WTC11 (cell line): ENCODE data around the gene CAMK1. TPM values are rescaled to one million over a fixed set of nuclear protein-coding genes. Genes with fewer than 3 reads are reported as not detected.
"Not testable (repeated sequence)": the region's sequence is repeated elsewhere in the genome, so short reads cannot be mapped to it uniquely, and the experiment has no call there.

Experiments used
- ATAC-seq: fragments of 200-7000 bp; cut with Tn5 transposase; 2 replicates; pipeline ENCODE4 v1.10.0; 2021; ENCODE audit warnings: mild to moderate bottlenecking, moderate library complexity
- CTCF ChIA-PET: fragments of 300-600 bp; sonication (Branson Sonifier 250); formaldehyde crosslinking; loops from one replicate; lab custom pipeline; 2021; ENCODE audit warnings: antibody characterized with exemption; lab: Charles Lee
- POLR2A ChIA-PET: fragments of 350-600 bp; sonication (Branson Sonifier 250); formaldehyde crosslinking; loops from one replicate; lab custom pipeline; 2021; ENCODE audit warnings: antibody characterized with exemption; lab: Charles Lee
- DNase-seq: peaks from one replicate; pipeline ENCODE4 v3.0.0; 2021; ENCODE audit warnings: low spot score
- H3K27ac Mint-ChIP-seq: 2 replicates; pipeline ENCODE4 v1.8.0; 2021; ENCODE audit warnings: mixed read lengths
- H3K27me3 Mint-ChIP-seq: 2 replicates; pipeline ENCODE4 v1.8.0; 2021; ENCODE audit warnings: low read depth, mild to moderate bottlenecking, moderate library complexity, mixed read lengths
- H3K36me3 Mint-ChIP-seq: 2 replicates; pipeline ENCODE4 v1.8.0; 2021; ENCODE audit warnings: mixed read lengths
- H3K4me1 Mint-ChIP-seq: 2 replicates; pipeline ENCODE4 v1.8.0; 2022; ENCODE audit warnings: mixed read lengths
- H3K4me3 Mint-ChIP-seq: 2 replicates; pipeline ENCODE4 v1.8.0; 2021; ENCODE audit warnings: mild to moderate bottlenecking, moderate library complexity, mixed read lengths
- H3K9me3 Mint-ChIP-seq: 2 replicates; pipeline ENCODE4 v1.8.0; 2021; ENCODE audit warnings: mixed read lengths
- ARID4B ChIP-seq: sonication (generic); formaldehyde crosslinking; IDR thresholded peaks from 2 replicates; pipeline ENCODE4 v1.8.0; 2023; ENCODE audit warnings: missing genetic modification reagents, mild to moderate bottlenecking, borderline replicate concordance
- CREB1 ChIP-seq: sonication (generic); formaldehyde crosslinking; IDR thresholded peaks from 2 replicates; pipeline ENCODE4 v1.8.0; 2023; ENCODE audit warnings: mild to moderate bottlenecking, missing genetic modification reagents
- E2F5 ChIP-seq: sonication (generic); formaldehyde crosslinking; IDR thresholded peaks from 2 replicates; pipeline ENCODE4 v1.8.1; 2022; ENCODE audit warnings: mild to moderate bottlenecking, moderate library complexity, missing genetic modification reagents
- ETV6 ChIP-seq: sonication (generic); formaldehyde crosslinking; IDR thresholded peaks from 2 replicates; pipeline ENCODE4 v1.8.1; 2022; ENCODE audit warnings: mild to moderate bottlenecking, missing genetic modification reagents
- FOXP1 ChIP-seq: sonication (generic); formaldehyde crosslinking; IDR thresholded peaks from 2 replicates; pipeline ENCODE4 v1.8.0; 2022; ENCODE audit warnings: missing genetic modification reagents, mild to moderate bottlenecking, moderate library complexity, borderline replicate concordance
- FOXP4 ChIP-seq: sonication (generic); formaldehyde crosslinking; IDR thresholded peaks from 2 replicates; pipeline ENCODE4 v1.8.0; 2022; ENCODE audit warnings: mild to moderate bottlenecking, missing genetic modification reagents
- HMGA2 ChIP-seq: fragments of 250-450 bp; sonication (Bioruptor Pico); IDR thresholded peaks from 2 replicates; pipeline ENCODE4 v1.4.0; 2021; ENCODE audit warnings: mild to moderate bottlenecking, moderate library complexity
- MLX ChIP-seq: sonication (generic); formaldehyde crosslinking; IDR thresholded peaks from 2 replicates; pipeline ENCODE4 v1.8.1; 2023; ENCODE audit warnings: mild to moderate bottlenecking, missing genetic modification reagents, moderate library complexity
- MXD4 ChIP-seq: fragments of 250-450 bp; sonication (Bioruptor Pico); IDR thresholded peaks from 2 replicates; pipeline ENCODE4 v1.8.0; 2021; ENCODE audit warnings: mild to moderate bottlenecking, moderate library complexity, borderline replicate concordance
- NFE2L1 ChIP-seq: sonication (generic); formaldehyde crosslinking; IDR thresholded peaks from 2 replicates; pipeline ENCODE4 v1.8.1; 2023; ENCODE audit warnings: missing genetic modification reagents
- SMAD3 ChIP-seq: sonication (generic); formaldehyde crosslinking; IDR thresholded peaks from 2 replicates; pipeline ENCODE4 v1.8.0; 2022; ENCODE audit warnings: missing genetic modification reagents, mild to moderate bottlenecking, borderline replicate concordance
- SOX15 ChIP-seq: fragments of 250-450 bp; sonication (Bioruptor Pico); IDR thresholded peaks from 2 replicates; pipeline ENCODE4 v1.9.0; 2021; ENCODE audit warnings: mild to moderate bottlenecking
- SP1 ChIP-seq: sonication (generic); formaldehyde crosslinking; conservative IDR thresholded peaks from 2 replicates; pipeline ENCODE4 v1.8.1; 2022; ENCODE audit warnings: missing genetic modification reagents
- USF1 ChIP-seq: sonication (generic); formaldehyde crosslinking; IDR thresholded peaks from 2 replicates; pipeline ENCODE4 v1.8.0; 2022; ENCODE audit warnings: mild to moderate bottlenecking, missing genetic modification reagents
- ZMAT4 ChIP-seq: fragments of 250-450 bp; sonication (Bioruptor Pico); IDR thresholded peaks from 2 replicates; pipeline ENCODE4 v1.9.0; 2021; ENCODE audit warnings: mild to moderate bottlenecking
- ZNF423 ChIP-seq: fragments of 250-450 bp; sonication (Bioruptor Pico); IDR thresholded peaks from 2 replicates; pipeline ENCODE4 v2.1.2; 2022; ENCODE audit warnings: mild to moderate bottlenecking, moderate library complexity
- total RNA-seq: library from RNA; stranded (reverse); gene quantifications from 3 replicates; pipeline ENCODE4 v1.2.3, GENCODE V29; 2021
- TF ChIP-seq, protein P1 (sequence below): sonication (generic); formaldehyde crosslinking; IDR thresholded peaks from 2 replicates; pipeline ENCODE4 v1.8.1; 2023; ENCODE audit warnings: mild to moderate bottlenecking, missing genetic modification reagents
- TF ChIP-seq, protein P2 (sequence below): fragments of 250-450 bp; sonication (Bioruptor Pico); IDR thresholded peaks from 2 replicates; pipeline ENCODE4 v1.9.0; 2021; ENCODE audit warnings: mild to moderate bottlenecking

Gene CAMK1
- total RNA-seq, 1 experiment from 2014 or later, result 3.1 TPM

GRCh38 chr3:9776896-9777693, 7.3 kb upstream of the CAMK1 start (continued):
- TF ChIP-seq E2F5 (no peak), HMGA2 (CRISPR knock-in tag) (no peak), CREB1 (no peak), MLX (no peak), ARID4B (CRISPR knock-in tag) (no peak), FOXP1 (CRISPR knock-in tag) (no peak)
- TF ChIP-seq, all 79 proteins: peak for 0

DNA sequence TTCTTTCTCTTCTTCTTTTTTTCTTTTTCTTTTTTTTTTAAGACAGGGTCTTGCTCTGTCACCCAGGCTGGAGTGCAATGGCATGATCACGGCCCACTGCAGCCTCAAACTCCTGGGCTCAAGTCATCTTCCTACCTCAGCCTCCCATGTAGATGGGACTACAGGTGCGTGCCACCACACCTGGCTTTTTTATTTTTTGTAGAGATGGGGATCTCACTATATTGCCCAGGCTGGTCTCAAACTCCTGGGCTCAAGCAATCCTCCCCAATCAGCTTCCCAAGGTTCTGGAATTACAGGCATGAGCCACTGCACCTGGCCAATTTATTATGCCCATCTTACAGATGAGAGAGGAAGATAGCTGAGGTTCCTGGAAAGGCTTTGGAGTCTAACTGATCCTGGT, 1.3 kb upstream of the CAMK1 start:
- ChIA-PET CTCF (interaction anchor here (1.0 to 2.8 kb wide), 3 partner anchors 12 to 56 kb away, joined by 3 to 13 read pairs (median 3); no protein-coding TSS in a partner anchor), POLR2A (interaction anchor here (0.6 kb wide), 1 partner anchor 343 kb away, joined by 3 read pairs; no protein-coding TSS in a partner anchor)
- H3K36me3 Mint-ChIP-seq, H3K27ac Mint-ChIP-seq, H3K9me3 Mint-ChIP-seq, ATAC-seq, DNase-seq: not testable (repeated sequence)
- Mint-ChIP-seq H3K4me3 (peak overlapping the region; percentile 69), H3K4me1 (peaks cover 12% of the 10 kb centered on the region), H3K27me3 (peaks cover 90% of the 10 kb centered on the region)

DNA sequence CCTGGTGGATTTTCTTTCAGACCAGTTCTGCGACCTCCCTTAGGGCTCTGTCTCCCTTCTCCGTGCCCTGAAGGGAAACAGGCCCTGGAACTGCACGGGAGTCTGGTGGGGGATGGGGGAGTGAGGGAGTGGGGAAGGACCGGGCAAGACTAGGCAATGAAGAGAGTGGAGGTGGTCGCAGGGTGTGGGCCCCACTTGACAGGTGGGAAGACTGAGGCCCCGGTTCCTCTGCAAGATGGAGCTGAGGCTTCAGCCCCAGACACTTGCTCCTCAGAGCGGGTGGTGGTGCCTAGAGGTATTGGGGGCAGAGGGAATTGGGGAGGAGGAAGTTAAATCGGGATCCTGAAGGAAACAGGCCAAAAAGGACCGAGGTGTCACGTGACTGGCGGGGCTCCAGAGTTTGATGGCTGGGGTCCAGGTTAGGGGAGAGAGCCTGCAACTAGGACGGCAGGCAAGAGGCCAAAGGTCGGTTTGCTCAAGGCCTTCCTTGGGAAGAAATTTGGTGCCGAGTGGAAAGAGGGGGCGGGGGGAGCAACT, 597 bp upstream of the CAMK1 start:
- POLR2A ChIA-PET, result interaction anchor here (0.6 to 1.5 kb wide), 3 partner anchors 20 to 344 kb away, joined by 3 to 8 read pairs (median 3); partner anchors contain the start of genes ARPC4 and OGG1
- TF ChIP-seq NFE2L1 (CRISPR knock-in tag) (no peak), SMAD3 (no peak), MXD4 (CRISPR knock-in tag) (no peak), SOX15 (CRISPR knock-in tag) (no peak), FOXP4 (no peak), ETV6 (CRISPR knock-in tag) (no peak), ZNF423 (CRISPR knock-in tag) (no peak), USF1 (CRISPR knock-in tag) (peak; percentile 70), ZMAT4 (CRISPR knock-in tag) (no peak), SP1 (CRISPR knock-in tag) (no peak)
- TF ChIP-seq, protein P1, sequence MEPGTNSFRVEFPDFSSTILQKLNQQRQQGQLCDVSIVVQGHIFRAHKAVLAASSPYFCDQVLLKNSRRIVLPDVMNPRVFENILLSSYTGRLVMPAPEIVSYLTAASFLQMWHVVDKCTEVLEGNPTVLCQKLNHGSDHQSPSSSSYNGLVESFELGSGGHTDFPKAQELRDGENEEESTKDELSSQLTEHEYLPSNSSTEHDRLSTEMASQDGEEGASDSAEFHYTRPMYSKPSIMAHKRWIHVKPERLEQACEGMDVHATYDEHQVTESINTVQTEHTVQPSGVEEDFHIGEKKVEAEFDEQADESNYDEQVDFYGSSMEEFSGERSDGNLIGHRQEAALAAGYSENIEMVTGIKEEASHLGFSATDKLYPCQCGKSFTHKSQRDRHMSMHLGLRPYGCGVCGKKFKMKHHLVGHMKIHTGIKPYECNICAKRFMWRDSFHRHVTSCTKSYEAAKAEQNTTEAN (CRISPR knock-in tag), result no peak
- TF ChIP-seq, protein P2, sequence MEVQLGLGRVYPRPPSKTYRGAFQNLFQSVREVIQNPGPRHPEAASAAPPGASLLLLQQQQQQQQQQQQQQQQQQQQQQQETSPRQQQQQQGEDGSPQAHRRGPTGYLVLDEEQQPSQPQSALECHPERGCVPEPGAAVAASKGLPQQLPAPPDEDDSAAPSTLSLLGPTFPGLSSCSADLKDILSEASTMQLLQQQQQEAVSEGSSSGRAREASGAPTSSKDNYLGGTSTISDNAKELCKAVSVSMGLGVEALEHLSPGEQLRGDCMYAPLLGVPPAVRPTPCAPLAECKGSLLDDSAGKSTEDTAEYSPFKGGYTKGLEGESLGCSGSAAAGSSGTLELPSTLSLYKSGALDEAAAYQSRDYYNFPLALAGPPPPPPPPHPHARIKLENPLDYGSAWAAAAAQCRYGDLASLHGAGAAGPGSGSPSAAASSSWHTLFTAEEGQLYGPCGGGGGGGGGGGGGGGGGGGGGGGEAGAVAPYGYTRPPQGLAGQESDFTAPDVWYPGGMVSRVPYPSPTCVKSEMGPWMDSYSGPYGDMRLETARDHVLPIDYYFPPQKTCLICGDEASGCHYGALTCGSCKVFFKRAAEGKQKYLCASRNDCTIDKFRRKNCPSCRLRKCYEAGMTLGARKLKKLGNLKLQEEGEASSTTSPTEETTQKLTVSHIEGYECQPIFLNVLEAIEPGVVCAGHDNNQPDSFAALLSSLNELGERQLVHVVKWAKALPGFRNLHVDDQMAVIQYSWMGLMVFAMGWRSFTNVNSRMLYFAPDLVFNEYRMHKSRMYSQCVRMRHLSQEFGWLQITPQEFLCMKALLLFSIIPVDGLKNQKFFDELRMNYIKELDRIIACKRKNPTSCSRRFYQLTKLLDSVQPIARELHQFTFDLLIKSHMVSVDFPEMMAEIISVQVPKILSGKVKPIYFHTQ (CRISPR knock-in tag), result no peak

More for the DNA sequence above, 597 bp upstream of the CAMK1 start:
- Mint-ChIP-seq H3K36me3 (no peaks in the 10 kb centered on the region), H3K9me3 (no peaks in the 10 kb centered on the region), H3K4me3 (peak overlapping the region; percentile 69), H3K27me3 (peaks cover 86% of the 10 kb centered on the region), H3K27ac (no peak overlapping the region), H3K4me1 (peaks cover 15% of the 10 kb centered on the region)
- CTCF ChIA-PET, result interaction anchor here (0.9 to 2.8 kb wide), 6 partner anchors 12 to 176 kb away, joined by 3 to 13 read pairs (median 3); partner anchors contain the start of genes ARPC4 and TADA3
- ATAC-seq (peak; percentile 8), DNase-seq (no peak)
